ENCODE results near the gene ATP8A1. TPM values are rescaled to one million over a fixed set of nuclear protein-coding genes. Genes with fewer than 3 reads are reported as not detected.

ATP8A1 gene
- total RNA-seq, 1 donor from 2014 or later = 11.6 TPM

- DNase-seq (ENCODE audit: extremely low spot score, unreplicated experiment) = no peak
- Mint-ChIP-seq H3K4me3 (no peak overlapping the region), H3K27ac (no peak overlapping the region), H3K36me3 (no peaks in the 10 kb centered on the region), H3K27me3 (no peaks in the 10 kb centered on the region), H3K9me3 (no peaks in the 10 kb centered on the region), H3K4me1 (ENCODE audit: unreplicated experiment) (peaks cover 4% of the 10 kb centered on the region)
- no peak for TF ChIP-seq CTCF (conservative IDR thresholded peaks at IDR 0.05)
Observed at GRCh38 chr4:42683393-42683792, 26.5 kb upstream of the ATP8A1 start.

GRCh38 chr4:42678512-42678911 is 21.6 kb upstream of the ATP8A1 start:
- Mint-ChIP-seq H3K4me1 (ENCODE audit: unreplicated experiment) (peaks cover 3% of the 10 kb centered on the region), H3K36me3 (no peaks in the 10 kb centered on the region), H3K9me3 (no peaks in the 10 kb centered on the region), H3K27me3 (peaks cover 2% of the 10 kb centered on the region), H3K4me3 (no peak overlapping the region), H3K27ac (no peak overlapping the region)
- TF ChIP-seq CTCF (conservative IDR thresholded peaks at IDR 0.05) = no peak
- DNase-seq (ENCODE audit: extremely low spot score, unreplicated experiment) = no peak

GRCh38 chr4:42676066-42676951 is 19.4 kb upstream of the ATP8A1 start:
- no peak overlapping the region for H3K27ac Mint-ChIP-seq

GRCh38 chr4:42673082-42673425 is 16.1 kb upstream of the ATP8A1 start:
- Mint-ChIP-seq H3K4me3 (no peak overlapping the region), H3K27me3 (peaks cover 8% of the 10 kb centered on the region), H3K27ac (no peak overlapping the region)

More at GRCh38 chr4:42676066-42676951, 19.4 kb upstream of the ATP8A1 start:
- H3K36me3 Mint-ChIP-seq = no peaks in the 10 kb centered on the region
- H3K9me3 Mint-ChIP-seq = no peaks in the 10 kb centered on the region
- H3K27me3 Mint-ChIP-seq = peaks cover 6% of the 10 kb centered on the region
- TF ChIP-seq CTCF (conservative IDR thresholded peaks at IDR 0.05) = no peak
- no peak for DNase-seq (ENCODE audit: extremely low spot score, unreplicated experiment)
- H3K4me3 Mint-ChIP-seq = no peak overlapping the region
- peaks cover 6% of the 10 kb centered on the region for H3K4me1 Mint-ChIP-seq (ENCODE audit: unreplicated experiment)

GRCh38 chr4:42672359-42673081 is 15.6 kb upstream of the ATP8A1 start:
- no peak for DNase-seq (ENCODE audit: extremely low spot score, unreplicated experiment)
- Mint-ChIP-seq H3K4me3 (no peak overlapping the region), H3K27me3 (peaks cover 8% of the 10 kb centered on the region), H3K36me3 (no peaks in the 10 kb centered on the region), H3K27ac (no peak overlapping the region), H3K9me3 (no peaks in the 10 kb centered on the region), H3K4me1 (ENCODE audit: unreplicated experiment) (peaks cover 6% of the 10 kb centered on the region)
- no peak for TF ChIP-seq CTCF (conservative IDR thresholded peaks at IDR 0.05)

More at GRCh38 chr4:42673082-42673425, 16.1 kb upstream of the ATP8A1 start:
- no peak for DNase-seq (ENCODE audit: extremely low spot score, unreplicated experiment)
- no peaks in the 10 kb centered on the region for H3K36me3 Mint-ChIP-seq
- no peak for TF ChIP-seq CTCF (conservative IDR thresholded peaks at IDR 0.05)
- H3K9me3 Mint-ChIP-seq = no peaks in the 10 kb centered on the region
- peaks cover 6% of the 10 kb centered on the region for H3K4me1 Mint-ChIP-seq (ENCODE audit: unreplicated experiment)

All from type B pancreatic cell (in vitro differentiated cells).